ENCODE measurements around the gene ABHD16B.
"Not testable (repeated sequence)": the region's sequence is repeated elsewhere in the genome, so short reads cannot be mapped to it uniquely, and the experiment has no call there.

ABHD16B gene

GRCh38 chr20:63877755-63878470 is 16.6 kb downstream of the ABHD16B start:
- H3K9me3 Mint-ChIP-seq, result no peaks in the 10 kb centered on the region
- H3K27me3 Mint-ChIP-seq, result no peaks in the 10 kb centered on the region
- peaks cover 46% of the 10 kb centered on the region for H3K36me3 Mint-ChIP-seq
- no peak overlapping the region for H3K4me3 Mint-ChIP-seq
- H3K4me1 Mint-ChIP-seq, result peaks cover 6% of the 10 kb centered on the region
- no peak for ATAC-seq
- no peak overlapping the region for H3K27ac Mint-ChIP-seq

GRCh38 chr20:63878899-63879663 is 17.8 kb downstream of the ABHD16B start:
- Mint-ChIP-seq H3K4me3 (no peak overlapping the region), H3K9me3 (no peaks in the 10 kb centered on the region), H3K4me1 (peaks cover 10% of the 10 kb centered on the region), H3K36me3 (peaks cover 46% of the 10 kb centered on the region), H3K27me3 (no peaks in the 10 kb centered on the region), H3K27ac (no peak overlapping the region)
- ATAC-seq, result no peak

- H3K9me3 Mint-ChIP-seq, H3K4me3 Mint-ChIP-seq, ATAC-seq, H3K27ac Mint-ChIP-seq, H3K27me3 Mint-ChIP-seq: not testable (repeated sequence)
- peaks cover 49% of the 10 kb centered on the region for H3K36me3 Mint-ChIP-seq
- H3K4me1 Mint-ChIP-seq, result peaks cover 20% of the 10 kb centered on the region
Measured at GRCh38 chr20:63880901-63881300, 19.6 kb downstream of the ABHD16B start.

- Mint-ChIP-seq H3K27me3 (no peaks in the 10 kb centered on the region), H3K27ac (no peak overlapping the region), H3K9me3 (no peaks in the 10 kb centered on the region), H3K4me1 (peaks cover 18% of the 10 kb centered on the region), H3K4me3 (no peak overlapping the region), H3K36me3 (peaks cover 45% of the 10 kb centered on the region)
- ATAC-seq, result no peak
Measured at GRCh38 chr20:63881451-63882226, 20.3 kb downstream of the ABHD16B start.

GRCh38 chr20:63882257-63883200 is 21.2 kb downstream of the ABHD16B start:
- H3K27me3 Mint-ChIP-seq, result no peaks in the 10 kb centered on the region
- H3K36me3 Mint-ChIP-seq, result peaks cover 54% of the 10 kb centered on the region
- no peak overlapping the region for H3K27ac Mint-ChIP-seq
- H3K4me1 Mint-ChIP-seq, result peaks cover 18% of the 10 kb centered on the region
- no peaks in the 10 kb centered on the region for H3K9me3 Mint-ChIP-seq
- ATAC-seq, result no peak
- no peak overlapping the region for H3K4me3 Mint-ChIP-seq

GRCh38 chr20:63883201-63883593 is 21.9 kb downstream of the ABHD16B start:
- H3K9me3 Mint-ChIP-seq, result no peaks in the 10 kb centered on the region
- no peak overlapping the region for H3K4me3 Mint-ChIP-seq
- no peaks in the 10 kb centered on the region for H3K27me3 Mint-ChIP-seq
- no peak overlapping the region for H3K27ac Mint-ChIP-seq
- no peak for ATAC-seq
- H3K36me3 Mint-ChIP-seq, result peaks cover 61% of the 10 kb centered on the region
- H3K4me1 Mint-ChIP-seq, result peaks cover 18% of the 10 kb centered on the region

- Mint-ChIP-seq H3K27me3 (no peaks in the 10 kb centered on the region), H3K4me3 (no peak overlapping the region), H3K4me1 (peaks cover 18% of the 10 kb centered on the region), H3K9me3 (no peaks in the 10 kb centered on the region), H3K27ac (peak overlapping the region; percentile 49), H3K36me3 (peaks cover 60% of the 10 kb centered on the region)
- ATAC-seq, result peak; percentile 31
Measured at GRCh38 chr20:63884506-63885263, 23.4 kb downstream of the ABHD16B start.

GRCh38 chr20:63885264-63886053 is 24.2 kb downstream of the ABHD16B start:
- peak; percentile 27 for ATAC-seq
- Mint-ChIP-seq H3K27ac (peak overlapping the region; percentile 49), H3K4me3 (no peak overlapping the region), H3K27me3 (no peaks in the 10 kb centered on the region), H3K9me3 (no peaks in the 10 kb centered on the region), H3K4me1 (peaks cover 18% of the 10 kb centered on the region), H3K36me3 (peaks cover 66% of the 10 kb centered on the region)

GRCh38 chr20:63886054-63886419 is 24.7 kb downstream of the ABHD16B start:
- Mint-ChIP-seq H3K9me3 (no peaks in the 10 kb centered on the region), H3K27ac (no peak overlapping the region), H3K27me3 (no peaks in the 10 kb centered on the region), H3K36me3 (peaks cover 70% of the 10 kb centered on the region), H3K4me1 (peaks cover 18% of the 10 kb centered on the region), H3K4me3 (no peak overlapping the region)
- no peak for ATAC-seq

GRCh38 chr20:63886921-63887320 is 25.6 kb downstream of the ABHD16B start:
- Mint-ChIP-seq H3K4me1 (peaks cover 18% of the 10 kb centered on the region), H3K27me3 (no peaks in the 10 kb centered on the region), H3K4me3 (no peak overlapping the region), H3K36me3 (peaks cover 76% of the 10 kb centered on the region), H3K27ac (no peak overlapping the region), H3K9me3 (no peaks in the 10 kb centered on the region)
- no peak for ATAC-seq

- no peak for ATAC-seq
Measured at GRCh38 chr20:63889241-63890200, 28.2 kb downstream of the ABHD16B start.

GRCh38 chr20:63890201-63890576 is 28.9 kb downstream of the ABHD16B start:
- peaks cover 18% of the 10 kb centered on the region for H3K4me1 Mint-ChIP-seq
- H3K27me3 Mint-ChIP-seq, result no peaks in the 10 kb centered on the region
- ATAC-seq, result no peak
- H3K27ac Mint-ChIP-seq, result no peak overlapping the region
- no peaks in the 10 kb centered on the region for H3K9me3 Mint-ChIP-seq
- no peak overlapping the region for H3K4me3 Mint-ChIP-seq
- H3K36me3 Mint-ChIP-seq, result peaks cover 50% of the 10 kb centered on the region

More at GRCh38 chr20:63889241-63890200, 28.2 kb downstream of the ABHD16B start:
- Mint-ChIP-seq H3K27me3 (no peaks in the 10 kb centered on the region), H3K9me3 (no peaks in the 10 kb centered on the region), H3K27ac (no peak overlapping the region), H3K4me1 (peaks cover 21% of the 10 kb centered on the region), H3K4me3 (no peak overlapping the region), H3K36me3 (peaks cover 57% of the 10 kb centered on the region)
